ENCODE results near the gene SOSTDC1. TPM values are rescaled to one million over a fixed set of nuclear protein-coding genes. Genes with fewer than 3 reads are reported as not detected.
"Not testable (repeated sequence)": the region's sequence is repeated elsewhere in the genome, so short reads cannot be mapped to it uniquely, and the experiment has no call there.

The SOSTDC1 gene
- total RNA-seq, 1 experiment from 2014 or later, result not detected

- Histone ChIP-seq H3K27me3 (ENCODE audit: control insufficient read depth, insufficient read depth, low read length) (no peaks in the 10 kb centered on the region), H3K4me3 (ENCODE audit: insufficient read depth, low read depth, low read length) (no peak overlapping the region), H3K36me3 (replicated peaks; ENCODE audit: control insufficient read depth, insufficient read depth, low read length) (no peaks in the 10 kb centered on the region)
- DNase-seq, result peak; percentile 19
These were observed 19.1 kb upstream of the SOSTDC1 start for GRCh38 chr7:16484453-16485158.

- Histone ChIP-seq H3K4me3 (ENCODE audit: insufficient read depth, low read depth, low read length) (no peak overlapping the region), H3K36me3 (replicated peaks; ENCODE audit: control insufficient read depth, insufficient read depth, low read length) (no peaks in the 10 kb centered on the region), H3K27me3 (ENCODE audit: control insufficient read depth, insufficient read depth, low read length) (no peaks in the 10 kb centered on the region)
- DNase-seq, result no peak
These were observed 14.1 kb upstream of the SOSTDC1 start for GRCh38 chr7:16479591-16479990.

GRCh38 chr7:16479161-16479560 lies 13.6 kb upstream of the SOSTDC1 start:
- no peaks in the 10 kb centered on the region for H3K36me3 ChIP-seq (replicated peaks; ENCODE audit: control insufficient read depth, insufficient read depth, low read length)
- no peak for DNase-seq
- H3K4me3 ChIP-seq (ENCODE audit: insufficient read depth, low read depth, low read length), result no peak overlapping the region
- no peaks in the 10 kb centered on the region for H3K27me3 ChIP-seq (ENCODE audit: control insufficient read depth, insufficient read depth, low read length)

GRCh38 chr7:16471933-16472332 lies 6.4 kb upstream of the SOSTDC1 start:
- no peak overlapping the region for H3K4me3 ChIP-seq (ENCODE audit: insufficient read depth, low read depth, low read length)
- no peak for DNase-seq
- H3K27me3 ChIP-seq (ENCODE audit: control insufficient read depth, insufficient read depth, low read length), result no peaks in the 10 kb centered on the region
- H3K36me3 ChIP-seq (replicated peaks; ENCODE audit: control insufficient read depth, insufficient read depth, low read length), result no peaks in the 10 kb centered on the region; the same call in 1 of the 2 replicates

GRCh38 chr7:16463949-16464715 lies 1.4 kb downstream of the SOSTDC1 start:
- H3K27me3 ChIP-seq (ENCODE audit: control insufficient read depth, insufficient read depth, low read length), result no peaks in the 10 kb centered on the region
- DNase-seq, result no peak
- H3K36me3 ChIP-seq (replicated peaks; ENCODE audit: control insufficient read depth, insufficient read depth, low read length), result no peaks in the 10 kb centered on the region
- no peak overlapping the region for H3K4me3 ChIP-seq (ENCODE audit: insufficient read depth, low read depth, low read length)

GRCh38 chr7:16463520-16463919 lies 2.0 kb downstream of the SOSTDC1 start:
- no peaks in the 10 kb centered on the region for H3K36me3 ChIP-seq (replicated peaks; ENCODE audit: control insufficient read depth, insufficient read depth, low read length)
- no peak for DNase-seq

GRCh38 chr7:16462431-16462889 lies 3.1 kb downstream of the SOSTDC1 start:
- Histone ChIP-seq H3K4me3 (ENCODE audit: insufficient read depth, low read depth, low read length) (no peak overlapping the region), H3K36me3 (replicated peaks; ENCODE audit: control insufficient read depth, insufficient read depth, low read length) (no peaks in the 10 kb centered on the region), H3K27me3 (ENCODE audit: control insufficient read depth, insufficient read depth, low read length) (no peaks in the 10 kb centered on the region)
- DNase-seq, result no peak

More at GRCh38 chr7:16463520-16463919, 2.0 kb downstream of the SOSTDC1 start:
- Histone ChIP-seq H3K4me3 (ENCODE audit: insufficient read depth, low read depth, low read length) (no peak overlapping the region), H3K27me3 (ENCODE audit: control insufficient read depth, insufficient read depth, low read length) (no peaks in the 10 kb centered on the region)

- H3K4me3 ChIP-seq (ENCODE audit: insufficient read depth, low read depth, low read length), result no peak overlapping the region
- no peaks in the 10 kb centered on the region for H3K36me3 ChIP-seq (replicated peaks; ENCODE audit: control insufficient read depth, insufficient read depth, low read length)
- no peaks in the 10 kb centered on the region for H3K27me3 ChIP-seq (ENCODE audit: control insufficient read depth, insufficient read depth, low read length)
- DNase-seq, result no peak
These were observed 4.6 kb downstream of the SOSTDC1 start for GRCh38 chr7:16460789-16461493.

GRCh38 chr7:16456303-16456702 lies 9.2 kb downstream of the SOSTDC1 start:
- not testable (repeated sequence) for DNase-seq; H3K4me3 ChIP-seq (ENCODE audit: insufficient read depth, low read depth, low read length); H3K27me3 ChIP-seq (ENCODE audit: control insufficient read depth, insufficient read depth, low read length); H3K36me3 ChIP-seq (replicated peaks; ENCODE audit: control insufficient read depth, insufficient read depth, low read length)

- Histone ChIP-seq H3K4me3 (ENCODE audit: insufficient read depth, low read depth, low read length) (no peak overlapping the region), H3K27me3 (ENCODE audit: control insufficient read depth, insufficient read depth, low read length) (no peaks in the 10 kb centered on the region), H3K36me3 (replicated peaks; ENCODE audit: control insufficient read depth, insufficient read depth, low read length) (no peaks in the 10 kb centered on the region)
- no peak for DNase-seq
These were observed 9.9 kb downstream of the SOSTDC1 start for GRCh38 chr7:16455591-16455990.

GRCh38 chr7:16450366-16450765 lies 15.2 kb downstream of the SOSTDC1 start:
- no peaks in the 10 kb centered on the region for H3K36me3 ChIP-seq (replicated peaks; ENCODE audit: control insufficient read depth, insufficient read depth, low read length)
- H3K27me3 ChIP-seq (ENCODE audit: control insufficient read depth, insufficient read depth, low read length), result no peaks in the 10 kb centered on the region
- no peak overlapping the region for H3K4me3 ChIP-seq (ENCODE audit: insufficient read depth, low read depth, low read length)
- no peak for DNase-seq

- DNase-seq, result no peak
- Histone ChIP-seq H3K4me3 (ENCODE audit: insufficient read depth, low read depth, low read length) (no peak overlapping the region), H3K27me3 (ENCODE audit: control insufficient read depth, insufficient read depth, low read length) (no peaks in the 10 kb centered on the region), H3K36me3 (replicated peaks; ENCODE audit: control insufficient read depth, insufficient read depth, low read length) (no peaks in the 10 kb centered on the region)
These were observed 17.7 kb downstream of the SOSTDC1 start for GRCh38 chr7:16447876-16448275.

- no peaks in the 10 kb centered on the region for H3K27me3 ChIP-seq (ENCODE audit: control insufficient read depth, insufficient read depth, low read length)
- H3K4me3 ChIP-seq (ENCODE audit: insufficient read depth, low read depth, low read length), result no peak overlapping the region
- no peaks in the 10 kb centered on the region for H3K36me3 ChIP-seq (replicated peaks; ENCODE audit: control insufficient read depth, insufficient read depth, low read length)
- DNase-seq, result no peak
These were observed 19.0 kb downstream of the SOSTDC1 start for GRCh38 chr7:16446508-16446907.

GRCh38 chr7:16443871-16444270 lies 21.7 kb downstream of the SOSTDC1 start:
- not testable (repeated sequence) for H3K36me3 ChIP-seq (replicated peaks; ENCODE audit: control insufficient read depth, insufficient read depth, low read length); H3K27me3 ChIP-seq (ENCODE audit: control insufficient read depth, insufficient read depth, low read length); DNase-seq; H3K4me3 ChIP-seq (ENCODE audit: insufficient read depth, low read depth, low read length)

GRCh38 chr7:16438988-16439387 lies 26.6 kb downstream of the SOSTDC1 start:
- H3K27me3 ChIP-seq (ENCODE audit: control insufficient read depth, insufficient read depth, low read length), result no peaks in the 10 kb centered on the region
- no peak overlapping the region for H3K4me3 ChIP-seq (ENCODE audit: insufficient read depth, low read depth, low read length)
- no peak for DNase-seq
- no peaks in the 10 kb centered on the region for H3K36me3 ChIP-seq (replicated peaks; ENCODE audit: control insufficient read depth, insufficient read depth, low read length)
